NCI-H146 (cell line): ENCODE measurements around the gene SPRED2.

ENCODE experiments used
- DNase-seq: peaks from one replicate; lab custom pipeline; 2025; lab: John Stamatoyannopoulos, UW

Gene SPRED2

GRCh38 chr2:65442420-65443020 is 10.1 kb upstream of the SPRED2 start:
- DNase-seq = no peak

- no peak for DNase-seq
Observed at GRCh38 chr2:65438137-65438899, 5.9 kb upstream of the SPRED2 start.

- no peak for DNase-seq
Observed at GRCh38 chr2:65437392-65438135, 5.2 kb upstream of the SPRED2 start.

- DNase-seq = peak; percentile 81
Observed at GRCh38 chr2:65436824-65437221, 4.4 kb upstream of the SPRED2 start.

- peak; percentile 85 for DNase-seq
Observed at GRCh38 chr2:65436169-65436823, 3.9 kb upstream of the SPRED2 start.

- peak; percentile 87 for DNase-seq
Observed at GRCh38 chr2:65435625-65436168, 3.3 kb upstream of the SPRED2 start.

GRCh38 chr2:65434592-65435241 is 2.3 kb upstream of the SPRED2 start:
- DNase-seq = peak; percentile 26

GRCh38 chr2:65431421-65432226 is 775 bp downstream of the SPRED2 start:
- peak; percentile 75 for DNase-seq

- peak; percentile 83 for DNase-seq
Observed at GRCh38 chr2:65430603-65431420, 1.6 kb downstream of the SPRED2 start.

- DNase-seq = no peak
Observed at GRCh38 chr2:65429786-65430602, 2.4 kb downstream of the SPRED2 start.

GRCh38 chr2:65427532-65427931 is 4.9 kb downstream of the SPRED2 start:
- no peak for DNase-seq

- DNase-seq = no peak
Observed at GRCh38 chr2:65425276-65425675, 7.1 kb downstream of the SPRED2 start.

GRCh38 chr2:65424391-65424790 is 8.0 kb downstream of the SPRED2 start:
- DNase-seq = no peak

- DNase-seq = no peak
Observed at GRCh38 chr2:65421432-65421748, 11.0 kb downstream of the SPRED2 start.

- DNase-seq = no peak
Observed at GRCh38 chr2:65420712-65421431, 11.5 kb downstream of the SPRED2 start.

- DNase-seq = no peak
Observed at GRCh38 chr2:65417509-65418085, 14.8 kb downstream of the SPRED2 start.

- peak; percentile 80 for DNase-seq
Observed at GRCh38 chr2:65416945-65417344, 15.5 kb downstream of the SPRED2 start.

GRCh38 chr2:65416321-65416720 is 16.1 kb downstream of the SPRED2 start:
- DNase-seq = no peak
